ENCODE data around the gene KLHL29. TPM values are rescaled to one million over a fixed set of nuclear protein-coding genes. Genes with fewer than 3 reads are reported as not detected.

KLHL29 gene
- total and polyA plus RNA-seq, 10 of the 15 experiments (the other 5 are each of a cell fraction or from before 2014, with no cell fraction given), result 1.4 to 19.5 (median 6.1) TPM

GRCh38 chr2:23513245-23513871 lies 128.4 kb downstream of the KLHL29 start:
- H3K4me2 ChIP-seq (ENCODE audit: control insufficient read depth, insufficient read depth), result no peak overlapping the region
- no peaks in the 10 kb centered on the region for H3K27me3 ChIP-seq (replicated peaks in 1 of 2; ENCODE audit: control insufficient read depth in 2 of 2, insufficient read depth in 2 of 2, low read length in 1 of 2)
- no TSS peak for BruUV-seq (replicated peaks)
- no peak overlapping the region for H3K27ac ChIP-seq (ENCODE audit: control insufficient read depth, insufficient read depth)
- DNase-seq (ENCODE audit: low read depth, low spot score) (no peak), ATAC-seq (no peak), FAIRE-seq (no peak)
- H3K4me1 ChIP-seq (ENCODE audit: control insufficient read depth, insufficient read depth, low read length), result no peaks in the 10 kb centered on the region
- intact Hi-C loops (cut with micrococcal nuclease; ENCODE audit: unreplicated experiment), result no loop called here
- 67% methylated on average over 15 of the region's 15 CpGs for WGBS (ENCODE audit: insufficient coverage, insufficient replicate concordance, low lambda C conversion rate, missing lambda C conversion rate)
- no peak overlapping the region for H3K9ac ChIP-seq (ENCODE audit: control insufficient read depth, insufficient read depth, low read length)
- H3K4me3 ChIP-seq, result no peak overlapping the region
- ChIA-PET POLR2A (no interaction called here), RAD21 (ENCODE audit: unreplicated experiment) (no interaction called here), SMC1A (ENCODE audit: uncharacterized antibody, unreplicated experiment) (no interaction called here), CTCF (no interaction called here)
- no peaks in the 10 kb centered on the region for H3K79me2 ChIP-seq (ENCODE audit: control insufficient read depth, insufficient read depth, low read length)
- no peak for TF ChIP-seq SMC3 (IDR thresholded peaks at IDR 0.05; ENCODE audit: borderline replicate concordance, low read length)
- no peak for TF ChIP-seq BHLHE40 (IDR thresholded peaks at IDR 0.05; ENCODE audit: borderline replicate concordance in 1 of 2, low read depth in 2 of 2, low read length in 1 of 2)
- TF ChIP-seq E2F4 (IDR thresholded peaks at IDR 0.05; ENCODE audit: low read depth, low read length), result no peak
- no peak for TF ChIP-seq CTCF (IDR thresholded peaks at IDR 0.05 in 2 of 3, conservative IDR thresholded peaks at IDR 0.05 in 1 of 3; ENCODE audit: control insufficient read depth in 2 of 3, extremely low read depth in 1 of 3, insufficient read depth in 1 of 3, low read depth in 3 of 3, low read length in 3 of 3)
- TF ChIP-seq PKNOX1 (IDR thresholded peaks at IDR 0.05), result no peak
- no peak for TF ChIP-seq ATF2 (IDR thresholded peaks at IDR 0.05; ENCODE audit: low read length)
- no peak for TF ChIP-seq ZSCAN29 (IDR thresholded peaks at IDR 0.05)
- in situ Hi-C loops (cut with MboI), result no loop called here
- H3K9me3 ChIP-seq (replicated peaks; ENCODE audit: control insufficient read depth, insufficient read depth, low read length), result no peaks in the 10 kb centered on the region
- no peak overlapping the region for H2AFZ ChIP-seq (ENCODE audit: control insufficient read depth, low read depth, low read length)
- no peaks in the 10 kb centered on the region for H4K20me1 ChIP-seq (ENCODE audit: control insufficient read depth, insufficient read depth)
- no peaks in the 10 kb centered on the region; a peak in 1 of 4 replicates for H3K36me3 ChIP-seq (ENCODE audit: control insufficient read depth in 2 of 2, insufficient read depth in 2 of 2, low read length in 1 of 2)
